Measurements from ENCODE around the gene AMH. TPM values are rescaled to one million over a fixed set of nuclear protein-coding genes. Genes with fewer than 3 reads are reported as not detected.
A peak's percentile ranks its signal among the peaks of the same experiment; 100 is the strongest.

The AMH gene
- total RNA-seq, 4 donors from 2014 or later: 0.95 to 4.7 (median 1.6) TPM; not detected in 1

DNA sequence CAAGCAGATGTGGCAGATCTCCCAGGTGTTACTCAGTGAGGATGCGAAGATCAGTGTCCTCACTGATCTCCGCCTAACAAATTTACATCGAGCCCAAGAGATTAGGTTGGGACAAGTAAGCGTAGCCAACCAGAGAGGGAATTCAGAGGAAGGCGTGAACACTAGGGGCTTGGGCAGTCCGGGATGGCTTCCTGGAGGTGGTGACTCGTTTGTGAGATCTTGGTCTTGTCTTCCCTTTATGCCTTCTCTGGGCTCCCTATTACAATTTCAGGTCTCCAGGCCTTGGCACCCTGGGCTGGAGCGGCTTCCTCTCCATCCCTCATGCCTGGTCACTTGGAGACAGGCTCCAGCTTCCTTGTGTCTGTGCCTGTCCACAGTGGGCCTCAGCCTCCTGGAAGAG, 6.3 kb upstream of the AMH start:
- Histone ChIP-seq H3K4me3 (no peak overlapping the region), H3K36me3 (peaks cover 0 to 45% (median 0%) of the 10 kb centered on the region in 3 donors), H3K9me3 (no peaks in the 10 kb centered on the region), H3K4me1 (peaks cover 15 to 63% (median 35%) of the 10 kb centered on the region in 4 donors), H3K27me3 (no peaks in the 10 kb centered on the region), H3K27ac (peak overlapping the region in 3 of 4 donors; percentile 56 to 74 (median 74))
- DNase-seq: no peak
- TF ChIP-seq, protein P1, sequence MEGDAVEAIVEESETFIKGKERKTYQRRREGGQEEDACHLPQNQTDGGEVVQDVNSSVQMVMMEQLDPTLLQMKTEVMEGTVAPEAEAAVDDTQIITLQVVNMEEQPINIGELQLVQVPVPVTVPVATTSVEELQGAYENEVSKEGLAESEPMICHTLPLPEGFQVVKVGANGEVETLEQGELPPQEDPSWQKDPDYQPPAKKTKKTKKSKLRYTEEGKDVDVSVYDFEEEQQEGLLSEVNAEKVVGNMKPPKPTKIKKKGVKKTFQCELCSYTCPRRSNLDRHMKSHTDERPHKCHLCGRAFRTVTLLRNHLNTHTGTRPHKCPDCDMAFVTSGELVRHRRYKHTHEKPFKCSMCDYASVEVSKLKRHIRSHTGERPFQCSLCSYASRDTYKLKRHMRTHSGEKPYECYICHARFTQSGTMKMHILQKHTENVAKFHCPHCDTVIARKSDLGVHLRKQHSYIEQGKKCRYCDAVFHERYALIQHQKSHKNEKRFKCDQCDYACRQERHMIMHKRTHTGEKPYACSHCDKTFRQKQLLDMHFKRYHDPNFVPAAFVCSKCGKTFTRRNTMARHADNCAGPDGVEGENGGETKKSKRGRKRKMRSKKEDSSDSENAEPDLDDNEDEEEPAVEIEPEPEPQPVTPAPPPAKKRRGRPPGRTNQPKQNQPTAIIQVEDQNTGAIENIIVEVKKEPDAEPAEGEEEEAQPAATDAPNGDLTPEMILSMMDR (IDR thresholded peaks at IDR 0.05): no peak
- TF ChIP-seq POLR2A (IDR thresholded peaks at IDR 0.05): no peak

DNA sequence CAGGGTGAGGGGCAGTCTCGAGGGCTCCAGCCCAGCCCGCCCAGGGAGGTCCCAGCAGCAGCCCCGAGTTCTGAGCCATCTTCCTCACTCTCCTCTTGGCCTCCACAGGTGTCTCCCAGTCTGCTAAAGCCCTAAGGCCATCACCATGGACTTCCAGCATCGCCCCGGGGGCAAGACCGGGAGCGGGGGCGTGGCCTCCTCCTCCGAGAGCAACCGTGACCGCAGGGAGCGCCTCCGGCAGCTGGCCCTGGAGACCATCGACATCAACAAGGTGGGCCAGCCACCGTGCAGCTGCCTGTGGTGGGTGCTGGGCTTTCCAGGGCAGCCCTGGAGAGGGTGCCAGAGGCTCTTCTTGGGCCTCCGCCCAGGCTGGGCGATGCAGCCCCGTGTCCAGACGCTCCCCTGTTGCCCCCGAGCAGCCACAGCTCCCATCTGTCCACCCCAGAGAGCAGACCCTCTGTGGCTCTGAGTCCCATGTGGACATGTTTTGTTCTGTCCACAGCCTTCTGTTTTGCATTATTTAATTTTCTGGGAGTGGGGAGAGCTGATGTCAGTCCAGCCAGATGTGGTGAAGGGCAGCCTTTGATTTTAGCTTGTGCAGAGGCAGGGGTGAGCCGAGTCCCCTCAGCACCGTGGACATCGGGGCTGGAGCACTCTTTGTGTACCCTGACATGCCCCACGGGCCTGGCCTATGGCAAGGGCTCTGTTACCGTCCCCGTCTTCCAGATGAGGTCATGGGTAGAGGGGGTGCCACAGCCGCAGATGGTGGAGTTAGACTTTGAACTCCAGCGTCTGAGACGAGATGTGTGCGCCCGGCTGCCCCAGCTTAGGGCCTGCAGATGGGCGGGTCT, 5.6 kb upstream of the AMH start:
- no peaks in the 10 kb centered on the region for H3K27me3 ChIP-seq
- H3K9me3 ChIP-seq: no peaks in the 10 kb centered on the region
- peak in 2 of 3 donors; percentile 77 for DNase-seq
- peaks cover 14 to 56% (median 29%) of the 10 kb centered on the region in 4 donors for H3K4me1 ChIP-seq
- TF ChIP-seq, protein P1 (IDR thresholded peaks at IDR 0.05): no peak
- peak in 1 of 2 donors; percentile 26 for TF ChIP-seq POLR2A (IDR thresholded peaks at IDR 0.05)
- H3K36me3 ChIP-seq: peaks cover 0 to 52% (median 0%) of the 10 kb centered on the region in 3 donors
- peak overlapping the region in 2 of 4 donors; percentile 5 to 74 for H3K27ac ChIP-seq
- H3K4me3 ChIP-seq: no peak overlapping the region

GRCh38 chr19:2244125-2244411, 5.1 kb upstream of the AMH start:
- Histone ChIP-seq H3K4me1 (peaks cover 9 to 51% (median 25%) of the 10 kb centered on the region in 4 donors), H3K4me3 (no peak overlapping the region), H3K27me3 (no peaks in the 10 kb centered on the region), H3K36me3 (peaks cover 0 to 56% (median 0%) of the 10 kb centered on the region in 3 donors), H3K9me3 (no peaks in the 10 kb centered on the region), H3K27ac (peak overlapping the region in 1 of 4 donors; percentile 74)
- no peak for DNase-seq
- TF ChIP-seq, protein P1 (IDR thresholded peaks at IDR 0.05): no peak
- TF ChIP-seq POLR2A (IDR thresholded peaks at IDR 0.05): peak in 1 of 2 donors; percentile 0

DNA sequence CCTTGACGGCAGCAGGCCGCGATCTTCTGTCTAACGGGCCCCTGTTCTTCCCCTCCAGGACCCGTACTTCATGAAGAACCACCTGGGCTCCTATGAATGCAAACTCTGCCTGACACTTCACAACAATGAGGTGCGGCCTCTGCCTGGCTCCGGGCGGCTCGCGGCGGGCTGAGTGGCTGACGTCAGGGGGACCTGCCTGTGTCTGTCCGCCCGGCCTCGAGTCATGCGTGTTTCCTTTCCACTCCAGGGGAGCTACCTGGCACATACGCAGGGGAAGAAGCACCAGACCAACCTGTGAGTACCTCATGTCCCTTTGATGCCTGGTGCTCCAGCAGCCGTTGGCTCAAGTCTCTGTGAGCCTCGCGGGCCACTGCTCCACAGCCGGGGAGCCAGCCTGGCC, 4.6 kb upstream of the AMH start:
- Histone ChIP-seq H3K36me3 (peaks cover 0 to 56% (median 0%) of the 10 kb centered on the region in 3 donors), H3K4me3 (no peak overlapping the region), H3K27ac (no peak overlapping the region), H3K27me3 (peaks cover 0 to under 1% of the 10 kb centered on the region in 2 donors), H3K9me3 (no peaks in the 10 kb centered on the region), H3K4me1 (peaks cover 9 to 47% (median 23%) of the 10 kb centered on the region in 4 donors)
- DNase-seq: no peak
- TF ChIP-seq, protein P1 (IDR thresholded peaks at IDR 0.05): no peak
- no peak for TF ChIP-seq POLR2A (IDR thresholded peaks at IDR 0.05)

DNA sequence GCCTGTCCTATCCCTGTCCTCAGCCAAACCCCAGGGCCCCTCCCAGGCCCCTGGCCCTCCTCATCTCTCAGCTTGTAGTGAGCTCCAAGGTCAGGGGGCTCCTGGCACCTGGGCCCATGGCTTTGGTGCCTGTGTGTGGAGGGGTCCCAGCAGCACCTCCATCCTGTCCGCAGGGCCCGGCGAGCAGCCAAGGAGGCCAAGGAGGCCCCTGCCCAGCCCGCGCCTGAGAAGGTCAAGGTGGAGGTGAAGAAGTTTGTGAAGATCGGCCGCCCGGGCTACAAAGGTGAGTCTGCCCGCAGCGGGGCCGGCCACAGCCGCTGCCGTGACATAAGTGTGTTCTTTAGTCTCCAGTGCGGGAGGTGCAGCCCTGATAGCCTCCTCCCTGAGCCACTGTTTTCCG, 3.9 kb upstream of the AMH start:
- DNase-seq: no peak
- H3K4me3 ChIP-seq: no peak overlapping the region
- peaks cover 0 to 56% (median 0%) of the 10 kb centered on the region in 3 donors for H3K36me3 ChIP-seq
- H3K27me3 ChIP-seq: peaks cover 0 to 8% of the 10 kb centered on the region in 2 donors
- H3K27ac ChIP-seq: no peak overlapping the region
- no peaks in the 10 kb centered on the region for H3K9me3 ChIP-seq
- peaks cover 9 to 47% (median 20%) of the 10 kb centered on the region in 4 donors for H3K4me1 ChIP-seq
- no peak for TF ChIP-seq POLR2A (IDR thresholded peaks at IDR 0.05)
- TF ChIP-seq, protein P1 (IDR thresholded peaks at IDR 0.05): no peak

All from Peyer's patch (tissue), 4 donors.